HG02763 (cell line): ENCODE data around the gene SLC35B2.

Experiments used
- ATAC-seq: cut with Tn5 transposase; IDR thresholded peaks from one replicate; pipeline ENCODE4 v1.9.1; 2021; ENCODE audit warnings: mild to moderate bottlenecking, moderate library complexity; ENCODE audit not compliant: unreplicated experiment

SLC35B2 gene

GRCh38 chr6:44286285-44286565 is 28.9 kb upstream of the SLC35B2 start:
- no peak for ATAC-seq

- ATAC-seq = no peak
These were observed 28.4 kb upstream of the SLC35B2 start for GRCh38 chr6:44285552-44286284.

GRCh38 chr6:44284867-44285266 is 27.5 kb upstream of the SLC35B2 start:
- ATAC-seq = no peak

- ATAC-seq = no peak
These were observed 26.8 kb upstream of the SLC35B2 start for GRCh38 chr6:44284121-44284520.

GRCh38 chr6:44278774-44279697 is 21.7 kb upstream of the SLC35B2 start:
- no peak for ATAC-seq

- no peak for ATAC-seq
These were observed 21.0 kb upstream of the SLC35B2 start for GRCh38 chr6:44278315-44278714.

GRCh38 chr6:44277763-44278162 is 20.4 kb upstream of the SLC35B2 start:
- ATAC-seq = no peak

- ATAC-seq = no peak
These were observed 19.6 kb upstream of the SLC35B2 start for GRCh38 chr6:44276667-44277640.

GRCh38 chr6:44275749-44276648 is 18.7 kb upstream of the SLC35B2 start:
- ATAC-seq = no peak

- no peak for ATAC-seq
These were observed 18.0 kb upstream of the SLC35B2 start for GRCh38 chr6:44275271-44275748.

GRCh38 chr6:44273617-44274016 is 16.3 kb upstream of the SLC35B2 start:
- ATAC-seq = no peak

GRCh38 chr6:44272999-44273566 is 15.8 kb upstream of the SLC35B2 start:
- no peak for ATAC-seq

GRCh38 chr6:44272529-44272928 is 15.2 kb upstream of the SLC35B2 start:
- ATAC-seq = no peak

GRCh38 chr6:44271914-44272313 is 14.6 kb upstream of the SLC35B2 start:
- no peak for ATAC-seq

GRCh38 chr6:44271406-44271723 is 14.0 kb upstream of the SLC35B2 start:
- no peak for ATAC-seq

- no peak for ATAC-seq
These were observed 13.4 kb upstream of the SLC35B2 start for GRCh38 chr6:44270526-44271405.

GRCh38 chr6:44269921-44270525 is 12.7 kb upstream of the SLC35B2 start, which contains the start of gene TMEM151B:
TMEM151B (plus strand) TSS chr6:44270450; CDS start chr6:44270743, 293 bp downstream.
- ATAC-seq = no peak
